ENCODE data around the gene MMAB. TPM values are rescaled to one million over a fixed set of nuclear protein-coding genes. Genes with fewer than 3 reads are reported as not detected.

The MMAB gene
- total RNA-seq, 1 experiment from 2014 or later: 34.9 TPM

DNA sequence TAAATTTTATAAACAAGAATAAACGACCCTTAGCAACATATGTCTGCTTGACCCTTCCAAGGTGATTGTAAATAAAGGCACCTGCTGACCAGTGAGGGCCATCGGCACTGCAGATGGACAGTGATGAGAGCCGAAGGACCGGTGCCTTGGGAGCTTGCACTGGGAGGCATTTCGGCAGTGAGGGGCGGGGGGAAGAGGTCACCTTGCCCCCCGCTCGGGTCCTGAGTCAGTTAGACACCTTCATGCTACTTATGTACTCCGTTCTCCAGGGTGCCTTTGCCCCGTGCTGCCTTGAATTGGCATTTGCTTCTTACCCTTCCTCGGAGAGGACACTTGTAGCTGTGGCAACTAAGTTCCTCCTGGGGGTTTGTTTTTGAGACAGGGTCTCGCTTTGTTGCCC, 23.0 kb downstream of the MMAB start:
- Histone ChIP-seq H3K9me2 (ENCODE audit: insufficient read depth) (no peaks in the 10 kb centered on the region), H3K36me3 (ENCODE audit: control insufficient read depth in 1 of 2, insufficient read depth in 2 of 2, low read length in 2 of 2) (no peaks in the 10 kb centered on the region), H3K27ac (ENCODE audit: low read depth, low read length) (no peak overlapping the region), H3K9ac (ENCODE audit: low read length) (no peak overlapping the region), H4K20me1 (ENCODE audit: insufficient read depth) (no peaks in the 10 kb centered on the region), H2AFZ (ENCODE audit: low read depth, low read length, poor library complexity, severe bottlenecking) (no peak overlapping the region), H3K9me3 (ENCODE audit: control insufficient read depth in 1 of 2, insufficient read depth in 1 of 2, low read depth in 1 of 2, low read length in 2 of 2) (no peaks in the 10 kb centered on the region), H3K27me3 (ENCODE audit: insufficient read depth, low read length) (peaks cover 24% of the 10 kb centered on the region; the same call in 1 of the 2 replicates), H3K4me1 (ENCODE audit: control insufficient read depth in 1 of 2, insufficient read depth in 2 of 2, low read length in 2 of 2) (peaks cover 0 to 1% of the 10 kb centered on the region in 2 experiments; a peak in 2 of 4 replicates), H3K4me3 (replicated peaks in 1 of 2; ENCODE audit: low read depth in 1 of 2, low read length in 2 of 2) (no peak overlapping the region), H3K4me2 (ENCODE audit: low read length) (no peak overlapping the region), H3K79me2 (ENCODE audit: insufficient read depth, low read length) (no peaks in the 10 kb centered on the region)
- CTCF ChIA-PET: no interaction called here
- ATAC-seq (no peak), DNase-seq (ENCODE audit: low read depth, low spot score) (no peak)
- no TSS peak for BruUV-seq (replicated peaks)
- TF ChIP-seq POLR2A (IDR thresholded peaks at IDR 0.05; ENCODE audit: borderline replicate concordance, extremely low read depth, insufficient read depth, insufficient read length) (no peak), CTCF (IDR thresholded peaks at IDR 0.05 in 2 of 3, conservative IDR thresholded peaks at IDR 0.05 in 1 of 3; ENCODE audit: borderline replicate concordance in 1 of 3, insufficient read depth in 1 of 3, low read depth in 2 of 3, low read length in 2 of 3) (no peak), YY1 (IDR thresholded peaks at IDR 0.05; ENCODE audit: extremely low read depth, insufficient replicate concordance, low read depth, low read length) (no peak), ELF1 (IDR thresholded peaks at IDR 0.05; ENCODE audit: borderline replicate concordance, low read depth) (no peak), CEBPB (IDR thresholded peaks at IDR 0.05; ENCODE audit: low read depth) (no peak), SP1 (IDR thresholded peaks at IDR 0.05; ENCODE audit: low read depth) (no peak), ATF3 (IDR thresholded peaks at IDR 0.05) (no peak), RAD21 (IDR thresholded peaks at IDR 0.05; ENCODE audit: low read depth) (no peak)
- POLR2A ChIA-PET: no interaction called here
- intact Hi-C loops (cut with micrococcal nuclease): no loop called here
- RAD21 ChIA-PET (ENCODE audit: low non-redundant PET in 1 of 2, low total read pairs in 2 of 2, uncharacterized antibody in 2 of 2, unreplicated experiment in 2 of 2): no interaction called here
